NCI-H146 (cell line): ENCODE measurements around the gene RD3L.
A peak's percentile ranks its signal among the peaks of the same experiment; 100 is the strongest.
"Not testable (repeated sequence)": the region's sequence is repeated elsewhere in the genome, so short reads cannot be mapped to it uniquely, and the experiment has no call there.

ENCODE experiments used
- DNase-seq: peaks from one replicate; lab custom pipeline; 2025; lab: John Stamatoyannopoulos, UW

RD3L gene

GRCh38 chr14:103928011-103928890, 14.1 kb downstream of the RD3L start, which contains the start of gene TDRD9:
Gene TDRD9 (plus strand): TSS chr14:103928456. CDS start chr14:103928510, 54 bp downstream.
- no peak for DNase-seq

GRCh38 chr14:103927566-103927965, 14.8 kb downstream of the RD3L start:
- no peak for DNase-seq

GRCh38 chr14:103925316-103925715, 17.0 kb downstream of the RD3L start:
- DNase-seq, result no peak

- DNase-seq, result peak; percentile 71
These were observed 18.5 kb downstream of the RD3L start for GRCh38 chr14:103923863-103924262.

GRCh38 chr14:103921855-103922200, 20.5 kb downstream of the RD3L start:
- not testable (repeated sequence) for DNase-seq

- DNase-seq, result peak; percentile 93
These were observed 21.1 kb downstream of the RD3L start for GRCh38 chr14:103920981-103921854.

GRCh38 chr14:103916636-103917262, 25.6 kb downstream of the RD3L start:
- no peak for DNase-seq

- no peak for DNase-seq
These were observed 26.7 kb downstream of the RD3L start for GRCh38 chr14:103915616-103916015.

- DNase-seq, result no peak
These were observed 31.3 kb downstream of the RD3L start for GRCh38 chr14:103910984-103911383.

- peak; percentile 92 for DNase-seq
These were observed 31.9 kb downstream of the RD3L start for GRCh38 chr14:103910262-103910935.

- no peak for DNase-seq
These were observed 32.6 kb downstream of the RD3L start for GRCh38 chr14:103909531-103910261.

GRCh38 chr14:103908580-103908979, 33.7 kb downstream of the RD3L start:
- no peak for DNase-seq

- DNase-seq, result peak; percentile 53
These were observed 36.4 kb downstream of the RD3L start for GRCh38 chr14:103905842-103906456.

GRCh38 chr14:103904493-103905107, 37.7 kb downstream of the RD3L start:
- no peak for DNase-seq

GRCh38 chr14:103899833-103900232, 42.5 kb downstream of the RD3L start:
- DNase-seq, result no peak

GRCh38 chr14:103899316-103899715, 43.0 kb downstream of the RD3L start:
- no peak for DNase-seq

GRCh38 chr14:103898711-103899110, 43.6 kb downstream of the RD3L start:
- DNase-seq, result no peak

- DNase-seq, result no peak
These were observed 44.1 kb downstream of the RD3L start for GRCh38 chr14:103898204-103898603.

GRCh38 chr14:103897075-103897947, 45.0 kb downstream of the RD3L start:
- no peak for DNase-seq
